HG03521 (cell line): ENCODE data around the gene ERGIC2.
"Not testable (repeated sequence)": the region's sequence is repeated elsewhere in the genome, so short reads cannot be mapped to it uniquely, and the experiment has no call there.

Experiments used
- ATAC-seq: cut with Tn5 transposase; IDR thresholded peaks from one replicate; pipeline ENCODE4 v1.9.1; 2021; ENCODE audit warnings: mild to moderate bottlenecking, moderate library complexity; ENCODE audit not compliant: unreplicated experiment

Gene ERGIC2

GRCh38 chr12:29304388-29304787 is 76.6 kb downstream of the ERGIC2 start:
- ATAC-seq, result no peak

DNA sequence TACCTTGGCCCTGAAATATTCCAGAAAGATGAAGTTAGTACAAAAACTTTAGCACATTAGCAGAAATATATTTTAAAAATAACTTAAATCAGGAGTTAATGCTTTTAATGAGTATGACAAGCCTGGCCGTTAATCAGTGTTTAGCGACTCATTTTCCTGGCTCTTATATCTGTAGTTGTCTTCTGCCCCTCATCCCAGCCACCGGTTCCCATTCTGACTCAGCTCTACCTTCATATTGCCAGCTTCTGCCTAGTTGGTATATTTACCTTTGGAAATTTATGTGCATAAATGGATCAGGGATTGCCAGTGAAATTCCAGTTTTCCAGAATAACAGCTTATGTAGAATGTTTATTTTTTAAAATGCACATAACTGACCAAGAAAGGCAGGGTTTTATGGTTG is 79.9 kb downstream of the ERGIC2 start:
- ATAC-seq, result no peak

GRCh38 chr12:29299633-29300032 is 81.3 kb downstream of the ERGIC2 start:
- no peak for ATAC-seq

DNA sequence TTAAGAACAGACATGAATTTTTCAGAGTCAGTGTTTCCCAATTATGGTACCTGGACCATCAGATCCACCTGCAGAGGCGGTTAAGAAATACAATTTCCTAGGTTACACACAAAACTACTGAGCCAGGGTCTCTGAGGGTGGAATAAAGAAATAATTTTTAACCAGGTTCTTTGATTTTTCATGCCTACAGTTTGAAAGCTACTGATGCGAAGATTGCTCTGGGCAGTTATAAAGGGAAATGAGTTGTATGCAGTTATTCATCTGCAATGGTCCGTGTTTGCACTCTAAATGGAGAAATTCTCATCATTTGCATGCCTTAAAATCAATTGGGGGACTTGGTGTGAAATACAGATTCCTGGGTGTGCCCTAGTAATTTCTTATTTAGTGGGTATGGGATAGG is 89.7 kb downstream of the ERGIC2 start:
- no peak for ATAC-seq

DNA sequence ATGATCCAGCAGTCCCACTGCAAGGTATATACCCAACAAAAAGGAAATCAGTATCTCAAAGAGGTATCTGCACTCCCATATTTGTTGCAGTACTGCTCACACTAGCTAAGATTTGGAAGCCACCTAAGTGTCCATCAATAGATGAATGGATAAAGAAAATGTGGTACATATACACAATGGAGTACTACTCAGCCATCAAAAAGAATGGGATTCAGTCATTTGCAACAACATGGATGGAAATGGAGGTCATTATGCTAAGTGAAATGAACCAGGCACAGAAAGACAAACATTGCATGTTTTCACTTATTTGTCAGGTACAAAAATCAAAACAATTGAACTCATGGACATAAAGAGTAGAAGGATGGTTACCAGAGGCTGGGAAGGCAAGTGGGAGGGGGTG is 90.5 kb downstream of the ERGIC2 start:
- not testable (repeated sequence) for ATAC-seq

DNA sequence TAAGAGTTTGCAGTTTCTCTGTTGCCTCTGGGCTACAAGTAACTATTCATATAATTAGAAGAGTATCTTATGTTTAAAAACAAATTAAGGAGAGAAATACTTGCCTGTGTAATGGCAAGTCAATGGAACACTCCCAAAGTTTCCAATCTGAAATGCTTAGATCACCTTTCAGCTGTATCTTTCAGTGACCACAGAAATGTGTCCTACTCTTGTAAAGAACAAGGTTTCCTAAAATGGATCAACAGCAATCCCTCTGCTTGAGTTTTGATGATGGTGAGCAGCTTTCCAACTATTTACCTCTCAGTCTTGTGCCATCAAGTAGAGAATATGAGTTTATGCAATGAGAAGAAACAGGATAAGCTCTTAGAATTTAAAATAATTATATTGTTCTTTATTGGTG is 92.9 kb downstream of the ERGIC2 start:
- ATAC-seq, result no peak

DNA sequence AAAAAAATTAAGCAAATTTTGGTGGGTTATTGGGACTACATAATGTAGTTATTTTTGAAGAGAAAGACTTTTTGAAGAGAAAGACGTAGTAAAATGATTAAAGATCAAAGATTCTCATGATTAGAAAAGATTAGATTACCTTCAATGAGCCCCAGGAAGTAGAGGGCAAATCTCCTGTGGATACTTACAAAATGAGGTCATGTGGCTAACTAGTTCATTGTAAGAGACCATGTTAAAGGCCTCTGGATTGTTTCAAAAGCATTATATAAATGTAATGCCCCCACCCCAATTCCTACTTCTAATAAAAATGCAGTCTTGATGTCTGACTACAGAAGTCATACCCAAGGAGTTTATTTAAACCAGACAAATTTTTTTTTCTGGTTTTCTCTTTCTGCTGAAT is 93.3 kb downstream of the ERGIC2 start:
- no peak for ATAC-seq
